ENCODE data around the gene ZNF750. TPM values are rescaled to one million over a fixed set of nuclear protein-coding genes. Genes with fewer than 3 reads are reported as not detected.

The ZNF750 gene
- polyA plus RNA-seq, 1 experiment = not detected

DNA sequence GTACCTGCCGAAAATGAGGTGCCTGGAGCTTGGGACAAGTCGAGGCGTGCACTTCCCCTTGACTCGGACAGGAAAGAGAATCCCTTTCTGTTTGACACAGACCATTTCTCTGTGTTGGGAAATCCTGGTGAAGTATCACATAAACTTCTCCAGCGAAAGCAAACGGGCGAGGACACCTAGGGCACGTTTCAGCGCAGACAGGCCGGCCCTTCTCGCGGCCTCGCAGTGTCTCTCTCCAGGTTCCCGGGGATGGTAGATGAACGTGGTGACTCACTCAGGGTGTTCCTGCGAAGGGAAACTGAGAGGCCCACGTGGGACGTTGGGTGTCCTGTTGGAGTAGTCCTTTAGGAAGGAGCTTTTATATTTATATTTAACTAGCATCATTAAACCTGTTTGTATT is 36.3 kb upstream of the ZNF750 start:
- H3K4me3 ChIP-seq (ENCODE audit: low read depth, low read length) = no peak overlapping the region
- H3K27me3 ChIP-seq (ENCODE audit: control insufficient read depth, insufficient read depth, low read length) = no peaks in the 10 kb centered on the region
- ChIA-PET CTCF (interaction anchor here (0.7 to 4.3 kb wide), 17 partner anchors 9 to 327 kb away, joined by 3 to 32 read pairs (median 3); no protein-coding TSS in a partner anchor), POLR2A (no interaction called here)
- no peak for DNase-seq (ENCODE audit: low read depth)
- TF ChIP-seq, protein P1, sequence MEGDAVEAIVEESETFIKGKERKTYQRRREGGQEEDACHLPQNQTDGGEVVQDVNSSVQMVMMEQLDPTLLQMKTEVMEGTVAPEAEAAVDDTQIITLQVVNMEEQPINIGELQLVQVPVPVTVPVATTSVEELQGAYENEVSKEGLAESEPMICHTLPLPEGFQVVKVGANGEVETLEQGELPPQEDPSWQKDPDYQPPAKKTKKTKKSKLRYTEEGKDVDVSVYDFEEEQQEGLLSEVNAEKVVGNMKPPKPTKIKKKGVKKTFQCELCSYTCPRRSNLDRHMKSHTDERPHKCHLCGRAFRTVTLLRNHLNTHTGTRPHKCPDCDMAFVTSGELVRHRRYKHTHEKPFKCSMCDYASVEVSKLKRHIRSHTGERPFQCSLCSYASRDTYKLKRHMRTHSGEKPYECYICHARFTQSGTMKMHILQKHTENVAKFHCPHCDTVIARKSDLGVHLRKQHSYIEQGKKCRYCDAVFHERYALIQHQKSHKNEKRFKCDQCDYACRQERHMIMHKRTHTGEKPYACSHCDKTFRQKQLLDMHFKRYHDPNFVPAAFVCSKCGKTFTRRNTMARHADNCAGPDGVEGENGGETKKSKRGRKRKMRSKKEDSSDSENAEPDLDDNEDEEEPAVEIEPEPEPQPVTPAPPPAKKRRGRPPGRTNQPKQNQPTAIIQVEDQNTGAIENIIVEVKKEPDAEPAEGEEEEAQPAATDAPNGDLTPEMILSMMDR (IDR thresholded peaks at IDR 0.05; ENCODE audit: insufficient read depth, low read depth, low read length) = no peak
- H3K36me3 ChIP-seq (ENCODE audit: control insufficient read depth, insufficient read depth, low read length) = no peaks in the 10 kb centered on the region; the same call in 1 of the 2 replicates

DNA sequence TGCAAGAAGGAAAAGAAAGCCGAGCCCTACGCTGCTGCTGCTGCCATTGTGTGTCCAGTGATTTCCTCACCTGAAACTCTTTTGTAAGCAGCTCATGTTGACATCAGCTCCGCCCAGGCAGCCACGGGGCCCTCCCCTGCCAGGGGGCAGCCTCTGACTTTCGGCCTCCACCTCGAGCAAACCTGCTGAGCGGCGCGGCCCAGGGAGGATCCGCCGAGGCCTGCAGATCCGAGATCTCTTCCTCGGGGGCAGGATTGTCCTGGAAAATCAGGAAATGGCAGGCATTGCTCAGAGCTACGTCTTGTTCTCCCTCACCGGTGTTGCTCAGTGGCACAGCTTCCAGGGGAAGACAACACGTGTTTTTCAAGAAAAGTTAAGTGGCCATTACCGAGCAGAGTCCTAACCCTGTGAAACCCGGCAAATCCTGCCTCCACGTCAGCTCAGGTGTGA is 35.6 kb upstream of the ZNF750 start:
- H3K27me3 ChIP-seq (ENCODE audit: control insufficient read depth, insufficient read depth, low read length) = no peaks in the 10 kb centered on the region
- ChIA-PET CTCF (interaction anchor here (1.2 to 4.3 kb wide), 6 partner anchors 10 to 94 kb away, joined by 3 to 32 read pairs (median 7); no protein-coding TSS in a partner anchor), POLR2A (interaction anchor here (0.5 kb wide), 1 partner anchor 77 kb away, joined by 3 read pairs; no protein-coding TSS in a partner anchor)
- no peak for DNase-seq (ENCODE audit: low read depth)
- no peaks in the 10 kb centered on the region; the same call in 1 of the 2 replicates for H3K36me3 ChIP-seq (ENCODE audit: control insufficient read depth, insufficient read depth, low read length)
- TF ChIP-seq, protein P1 (IDR thresholded peaks at IDR 0.05; ENCODE audit: insufficient read depth, low read depth, low read length) = no peak
- no peak overlapping the region for H3K4me3 ChIP-seq (ENCODE audit: low read depth, low read length)

DNA sequence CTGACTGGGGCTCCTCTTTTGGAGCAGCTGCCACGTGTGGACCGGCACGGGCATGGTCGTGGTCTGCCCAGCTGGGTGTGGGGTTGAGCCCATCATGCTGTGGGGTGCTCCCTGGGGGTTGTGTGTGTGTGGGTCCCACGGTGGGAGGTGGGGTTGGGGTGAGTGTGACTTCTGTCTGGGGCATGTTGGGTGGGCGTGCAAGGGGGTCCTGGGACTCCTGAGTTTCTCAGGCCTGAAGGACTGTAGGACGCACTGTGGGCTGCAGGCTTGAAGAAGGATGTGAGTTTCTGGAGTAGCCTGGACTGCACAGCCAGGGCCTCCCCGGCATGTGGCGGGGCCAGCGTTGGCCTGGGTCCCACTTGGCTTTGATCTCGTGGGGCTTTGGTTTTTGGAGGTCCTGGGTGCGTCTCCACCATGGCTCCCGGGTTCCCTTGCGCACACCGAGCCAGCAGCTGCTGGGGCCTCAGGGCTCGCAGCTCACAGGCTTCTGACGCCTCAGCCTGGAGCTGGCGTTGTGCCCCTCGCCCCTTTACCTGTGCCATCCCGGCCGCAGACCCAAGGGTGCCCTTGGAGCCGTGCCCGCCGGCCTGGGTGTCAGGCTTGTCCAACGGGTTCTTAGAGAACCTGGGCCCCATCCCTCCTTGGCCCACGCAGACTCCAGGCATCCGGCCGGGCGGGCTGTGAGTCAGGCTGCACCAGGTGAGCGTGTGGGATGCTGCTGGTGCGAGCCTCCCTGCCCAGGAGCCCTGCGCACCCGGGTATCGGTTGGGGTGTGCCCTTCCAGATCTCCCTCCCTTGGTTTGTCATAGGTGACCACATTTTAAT is 34.4 kb upstream of the ZNF750 start:
- H3K36me3 ChIP-seq (ENCODE audit: control insufficient read depth, insufficient read depth, low read length) = no peaks in the 10 kb centered on the region; the same call in 1 of the 2 replicates
- H3K4me3 ChIP-seq (ENCODE audit: low read depth, low read length) = no peak overlapping the region
- H3K27me3 ChIP-seq (ENCODE audit: control insufficient read depth, insufficient read depth, low read length) = no peaks in the 10 kb centered on the region
- ChIA-PET CTCF (interaction anchor here (1.2 to 4.3 kb wide), 2 partner anchors 11 to 93 kb away, joined by 3 to 32 read pairs; no protein-coding TSS in a partner anchor), POLR2A (no interaction called here)
- DNase-seq (ENCODE audit: low read depth) = no peak
- TF ChIP-seq, protein P1 (IDR thresholded peaks at IDR 0.05; ENCODE audit: insufficient read depth, low read depth, low read length) = no peak

DNA sequence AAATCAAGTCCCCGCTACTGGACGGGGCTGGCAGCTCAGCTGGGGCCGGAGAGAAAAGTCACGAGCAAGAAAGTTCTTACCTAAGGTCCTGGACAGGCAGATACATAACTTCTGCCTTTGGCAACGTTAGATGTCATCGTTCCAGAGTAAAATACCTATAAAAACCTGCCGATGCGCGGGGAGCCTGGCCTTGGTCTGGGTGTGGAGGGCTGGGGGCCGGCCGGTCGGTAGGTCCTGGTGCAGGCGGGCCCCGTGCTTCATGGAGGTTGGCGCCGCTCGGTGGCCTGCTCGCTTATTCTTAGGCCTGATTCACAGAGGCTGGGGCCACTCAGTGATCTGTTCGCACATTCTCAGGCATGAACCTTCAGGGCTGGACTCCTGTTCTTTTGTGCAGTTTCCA is 33.7 kb upstream of the ZNF750 start:
- ChIA-PET POLR2A (no interaction called here), CTCF (interaction anchor here (4.3 kb wide), 1 partner anchor 93 kb away, joined by 32 read pairs; no protein-coding TSS in a partner anchor)
- H3K4me3 ChIP-seq (ENCODE audit: low read depth, low read length) = no peak overlapping the region
- H3K36me3 ChIP-seq (ENCODE audit: control insufficient read depth, insufficient read depth, low read length) = no peaks in the 10 kb centered on the region; the same call in 1 of the 2 replicates
- TF ChIP-seq, protein P1 (IDR thresholded peaks at IDR 0.05; ENCODE audit: insufficient read depth, low read depth, low read length) = no peak
- DNase-seq (ENCODE audit: low read depth) = no peak
- H3K27me3 ChIP-seq (ENCODE audit: control insufficient read depth, insufficient read depth, low read length) = no peaks in the 10 kb centered on the region

Data from BJ (cell line).